Measurements from ENCODE around the gene FKBP8.

GRCh38 chr19:18483119-18483890 lies 60.1 kb downstream of the FKBP8 start:
- TF ChIP-seq, protein P1, sequence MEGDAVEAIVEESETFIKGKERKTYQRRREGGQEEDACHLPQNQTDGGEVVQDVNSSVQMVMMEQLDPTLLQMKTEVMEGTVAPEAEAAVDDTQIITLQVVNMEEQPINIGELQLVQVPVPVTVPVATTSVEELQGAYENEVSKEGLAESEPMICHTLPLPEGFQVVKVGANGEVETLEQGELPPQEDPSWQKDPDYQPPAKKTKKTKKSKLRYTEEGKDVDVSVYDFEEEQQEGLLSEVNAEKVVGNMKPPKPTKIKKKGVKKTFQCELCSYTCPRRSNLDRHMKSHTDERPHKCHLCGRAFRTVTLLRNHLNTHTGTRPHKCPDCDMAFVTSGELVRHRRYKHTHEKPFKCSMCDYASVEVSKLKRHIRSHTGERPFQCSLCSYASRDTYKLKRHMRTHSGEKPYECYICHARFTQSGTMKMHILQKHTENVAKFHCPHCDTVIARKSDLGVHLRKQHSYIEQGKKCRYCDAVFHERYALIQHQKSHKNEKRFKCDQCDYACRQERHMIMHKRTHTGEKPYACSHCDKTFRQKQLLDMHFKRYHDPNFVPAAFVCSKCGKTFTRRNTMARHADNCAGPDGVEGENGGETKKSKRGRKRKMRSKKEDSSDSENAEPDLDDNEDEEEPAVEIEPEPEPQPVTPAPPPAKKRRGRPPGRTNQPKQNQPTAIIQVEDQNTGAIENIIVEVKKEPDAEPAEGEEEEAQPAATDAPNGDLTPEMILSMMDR (IDR thresholded peaks at IDR 0.05), result no peak
- TF ChIP-seq POLR2A (IDR thresholded peaks at IDR 0.05), result no peak
